Activated naive CD8-positive, alpha-beta T cell (primary cell): Measurements from ENCODE around the gene AGRN.
"Not testable (repeated sequence)": the region's sequence is repeated elsewhere in the genome, so short reads cannot be mapped to it uniquely, and the experiment has no call there.

Source experiments
- H3K27ac Mint-ChIP-seq: one replicate; pipeline ENCODE4 v1.8.0; 2021; ENCODE audit warnings: mixed read lengths
- H3K27me3 Mint-ChIP-seq: one replicate; pipeline ENCODE4 v1.8.0; 2021; ENCODE audit warnings: mixed read lengths
- H3K36me3 Mint-ChIP-seq: one replicate; pipeline ENCODE4 v1.8.0; 2021; ENCODE audit warnings: mixed read lengths
- H3K4me1 Mint-ChIP-seq: one replicate; pipeline ENCODE4 v1.8.0; 2021; ENCODE audit warnings: low read depth, mixed read lengths
- H3K4me3 Mint-ChIP-seq: one replicate; pipeline ENCODE4 v1.8.0; 2021; ENCODE audit warnings: mild to moderate bottlenecking, mixed read lengths
- H3K9me3 Mint-ChIP-seq: one replicate; pipeline ENCODE4 v1.8.0; 2021; ENCODE audit warnings: low read depth, mixed read lengths

Gene AGRN

GRCh38 chr1:1019122-1019999 lies 559 bp upstream of the AGRN start:
- peak overlapping the region; percentile 73 for H3K4me3 Mint-ChIP-seq
- H3K36me3 Mint-ChIP-seq = peaks cover 2% of the 10 kb centered on the region
- H3K27me3 Mint-ChIP-seq = no peaks in the 10 kb centered on the region
- no peak overlapping the region for H3K27ac Mint-ChIP-seq
- peaks cover 19% of the 10 kb centered on the region for H3K4me1 Mint-ChIP-seq
- no peaks in the 10 kb centered on the region for H3K9me3 Mint-ChIP-seq

GRCh38 chr1:1020415-1021009 lies 592 bp downstream of the AGRN start:
- peaks cover 2% of the 10 kb centered on the region for H3K36me3 Mint-ChIP-seq
- no peaks in the 10 kb centered on the region for H3K9me3 Mint-ChIP-seq
- H3K4me3 Mint-ChIP-seq = no peak overlapping the region
- peaks cover 13% of the 10 kb centered on the region for H3K4me1 Mint-ChIP-seq
- H3K27me3 Mint-ChIP-seq = no peaks in the 10 kb centered on the region
- no peak overlapping the region for H3K27ac Mint-ChIP-seq

DNA sequence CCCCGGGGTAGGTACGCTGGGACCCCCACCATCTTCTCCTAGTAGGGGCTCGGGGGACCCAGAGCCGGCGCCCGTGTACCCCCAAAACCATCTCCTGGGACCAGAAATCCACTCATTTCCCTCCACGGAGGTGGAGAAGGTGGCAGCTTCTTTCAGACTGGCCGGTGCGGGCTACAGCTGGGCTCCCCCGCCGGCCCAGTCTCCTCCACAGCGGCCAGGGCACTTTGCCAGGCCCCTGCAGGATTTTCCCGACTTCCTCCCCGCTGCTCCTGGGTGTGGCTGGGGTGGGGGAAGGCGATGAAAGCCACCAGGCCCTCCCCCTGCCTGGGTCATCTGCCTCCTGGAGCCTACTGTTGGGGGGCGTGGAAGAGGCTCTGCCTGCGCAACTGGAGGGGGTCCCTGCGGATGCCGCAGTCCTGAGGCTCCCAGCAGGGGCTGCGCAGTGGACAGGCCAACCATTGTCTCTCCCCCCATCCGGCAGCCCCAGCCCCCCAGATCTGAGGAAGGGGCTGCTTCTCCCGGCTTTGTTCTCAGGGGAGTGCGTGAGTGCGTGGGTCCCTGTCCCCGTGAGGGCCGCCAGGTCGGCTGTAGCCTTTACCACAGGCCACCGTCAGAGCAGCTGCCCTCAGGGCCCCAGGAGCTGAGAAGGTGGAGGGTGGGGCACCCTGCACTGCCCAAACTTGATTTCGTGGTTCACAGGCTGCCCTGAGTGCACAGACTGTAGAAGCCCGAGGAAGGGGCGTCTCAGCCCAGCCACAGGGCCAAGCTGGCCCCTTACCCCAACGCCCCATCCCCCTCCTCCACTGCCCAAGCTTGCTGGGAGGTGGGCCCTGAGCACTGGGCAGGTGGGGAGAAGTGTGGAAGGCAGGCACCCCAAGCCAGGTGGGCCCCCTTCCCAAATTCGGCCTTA lies 1.3 kb downstream of the AGRN start:
- H3K36me3 Mint-ChIP-seq = peaks cover 2% of the 10 kb centered on the region
- no peaks in the 10 kb centered on the region for H3K9me3 Mint-ChIP-seq
- H3K27ac Mint-ChIP-seq = no peak overlapping the region
- no peaks in the 10 kb centered on the region for H3K27me3 Mint-ChIP-seq
- peaks cover 13% of the 10 kb centered on the region for H3K4me1 Mint-ChIP-seq
- H3K4me3 Mint-ChIP-seq = no peak overlapping the region

DNA sequence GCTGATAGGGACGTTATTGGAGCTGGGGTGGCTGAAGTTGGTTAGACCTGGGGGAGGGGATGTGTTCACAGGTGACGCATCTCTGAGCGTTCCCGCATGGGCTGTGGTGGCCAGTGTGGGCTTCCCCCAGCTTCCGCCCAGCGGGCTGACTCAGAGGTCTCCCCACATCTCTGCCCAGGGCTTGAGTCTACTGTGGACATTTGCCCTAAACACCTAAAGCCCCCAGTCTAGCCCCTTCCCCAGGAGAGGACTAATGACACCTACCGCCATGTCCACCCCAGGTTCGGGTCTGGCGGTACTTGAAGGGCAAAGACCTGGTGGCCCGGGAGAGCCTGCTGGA lies 2.0 kb downstream of the AGRN start:
- H3K27ac Mint-ChIP-seq = no peak overlapping the region

GRCh38 chr1:1022302-1023009 lies 2.5 kb downstream of the AGRN start:
- Mint-ChIP-seq H3K27ac (no peak overlapping the region), H3K4me3 (no peak overlapping the region), H3K27me3 (no peaks in the 10 kb centered on the region), H3K36me3 (no peaks in the 10 kb centered on the region), H3K4me1 (peaks cover 9% of the 10 kb centered on the region), H3K9me3 (no peaks in the 10 kb centered on the region)

More for the DNA sequence above, 2.0 kb downstream of the AGRN start:
- H3K27me3 Mint-ChIP-seq = no peaks in the 10 kb centered on the region
- H3K4me1 Mint-ChIP-seq = peaks cover 13% of the 10 kb centered on the region
- no peaks in the 10 kb centered on the region for H3K9me3 Mint-ChIP-seq
- peaks cover 2% of the 10 kb centered on the region for H3K36me3 Mint-ChIP-seq
- H3K4me3 Mint-ChIP-seq = no peak overlapping the region

GRCh38 chr1:1023700-1024099 lies 3.8 kb downstream of the AGRN start:
- Mint-ChIP-seq H3K4me1 (peaks cover 7% of the 10 kb centered on the region), H3K27ac (no peak overlapping the region), H3K36me3 (no peaks in the 10 kb centered on the region), H3K4me3 (no peak overlapping the region), H3K9me3 (no peaks in the 10 kb centered on the region), H3K27me3 (no peaks in the 10 kb centered on the region)

DNA sequence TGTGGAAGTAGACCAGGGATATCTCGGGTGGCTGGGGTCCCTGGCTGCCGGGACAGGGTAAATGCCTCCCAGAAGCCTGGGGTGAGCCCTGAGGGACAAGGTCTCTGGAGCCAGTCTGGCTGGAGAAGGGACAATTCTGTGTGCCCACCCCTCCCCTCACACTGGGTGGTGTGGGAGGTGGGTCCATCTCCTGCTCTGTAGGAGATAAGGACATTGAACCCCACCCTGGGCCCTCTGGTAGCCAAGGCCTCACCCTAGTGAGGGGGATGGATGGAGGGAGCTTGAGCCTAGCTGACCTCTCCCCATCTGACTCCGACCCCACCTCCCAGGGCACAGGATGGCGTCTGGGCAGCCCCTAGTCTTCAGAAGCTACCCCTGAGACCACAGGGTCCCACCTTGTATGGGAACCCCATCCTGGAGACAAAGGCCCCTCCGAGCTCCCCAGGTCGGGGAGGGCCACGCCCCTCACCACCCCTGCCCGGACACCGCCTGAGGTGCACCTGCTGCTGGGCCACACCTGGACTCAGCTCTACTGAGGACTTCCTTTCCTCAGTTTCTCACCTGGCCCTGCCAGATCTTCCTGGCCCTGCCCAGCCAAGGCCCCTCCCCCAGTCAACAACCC lies 4.3 kb downstream of the AGRN start:
- H3K36me3 Mint-ChIP-seq = no peaks in the 10 kb centered on the region
- peaks cover 5% of the 10 kb centered on the region for H3K4me1 Mint-ChIP-seq
- H3K4me3 Mint-ChIP-seq = no peak overlapping the region
- no peak overlapping the region for H3K27ac Mint-ChIP-seq
- no peaks in the 10 kb centered on the region for H3K27me3 Mint-ChIP-seq
- no peaks in the 10 kb centered on the region for H3K9me3 Mint-ChIP-seq

- Mint-ChIP-seq H3K9me3 (no peaks in the 10 kb centered on the region), H3K36me3 (no peaks in the 10 kb centered on the region), H3K4me3 (no peak overlapping the region), H3K4me1 (peaks cover 5% of the 10 kb centered on the region), H3K27ac (no peak overlapping the region), H3K27me3 (no peaks in the 10 kb centered on the region)
These were observed 5.1 kb downstream of the AGRN start for GRCh38 chr1:1024771-1025699.

DNA sequence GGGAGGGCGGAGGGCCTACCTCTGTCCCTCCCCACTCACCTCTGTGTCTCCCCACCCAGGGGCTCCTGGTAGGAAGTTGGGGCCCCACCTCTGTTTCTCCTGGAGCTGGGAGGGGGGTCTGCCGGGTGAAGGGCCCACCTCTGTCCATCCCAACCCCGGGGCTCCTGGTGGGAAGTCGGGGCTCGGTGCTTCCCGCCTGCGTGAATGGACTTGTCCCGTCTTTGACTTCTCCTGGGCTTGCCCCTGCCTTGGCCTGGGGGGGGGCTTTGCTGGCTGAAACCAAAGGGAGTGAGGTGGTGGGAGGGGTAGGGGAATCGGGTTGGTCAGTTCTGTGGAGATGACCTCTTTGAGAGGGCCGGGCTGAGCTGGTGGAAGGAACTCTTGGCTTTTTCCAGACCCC lies 5.8 kb downstream of the AGRN start:
- Mint-ChIP-seq H3K4me1 (peaks cover 5% of the 10 kb centered on the region), H3K9me3 (no peaks in the 10 kb centered on the region), H3K27ac (no peak overlapping the region), H3K36me3 (no peaks in the 10 kb centered on the region), H3K27me3 (no peaks in the 10 kb centered on the region), H3K4me3 (no peak overlapping the region)

DNA sequence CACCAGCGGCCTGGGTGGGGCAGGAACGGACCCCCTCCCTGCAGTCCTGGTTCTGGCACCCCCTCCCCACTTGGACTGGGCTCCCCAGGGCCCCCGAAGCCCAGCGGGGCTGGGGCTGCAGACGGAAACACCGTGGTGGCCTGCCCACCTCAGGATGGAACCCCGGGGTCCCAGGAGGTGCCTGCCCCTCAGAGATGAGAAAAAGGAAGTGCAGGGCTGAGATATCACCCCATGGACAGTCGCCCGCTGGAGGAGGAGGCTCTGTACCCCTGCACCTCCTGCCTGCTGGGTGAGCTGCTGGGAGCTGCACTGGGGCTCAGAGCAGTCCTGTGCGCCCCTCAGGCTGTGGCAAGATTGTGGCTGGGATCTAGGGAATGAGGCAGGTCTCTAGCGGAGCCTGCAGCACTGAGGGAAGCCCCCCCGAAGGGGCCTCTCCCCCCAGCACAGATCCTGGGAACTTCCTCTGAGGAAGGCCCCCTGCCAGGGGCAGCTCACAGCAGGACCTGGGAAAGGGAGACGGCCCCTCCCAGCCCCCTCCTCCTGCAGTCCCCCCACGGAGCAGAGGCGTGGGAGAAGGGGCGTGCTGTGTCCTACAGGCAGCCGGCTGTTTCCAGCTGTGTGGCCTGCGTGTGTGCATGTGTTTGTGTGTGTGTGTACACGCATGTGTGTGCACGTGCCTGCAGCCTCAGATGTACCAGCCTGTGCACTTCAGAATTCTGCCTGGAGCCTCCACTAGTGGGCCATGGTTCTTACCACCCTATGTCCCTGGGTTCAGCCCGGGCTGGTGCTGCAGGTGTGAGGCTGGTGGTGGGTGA lies 6.9 kb downstream of the AGRN start:
- Mint-ChIP-seq H3K27ac (no peak overlapping the region), H3K27me3 (no peaks in the 10 kb centered on the region), H3K9me3 (no peaks in the 10 kb centered on the region), H3K4me1 (peaks cover 5% of the 10 kb centered on the region), H3K4me3 (no peak overlapping the region), H3K36me3 (no peaks in the 10 kb centered on the region)

GRCh38 chr1:1027791-1028190 lies 7.9 kb downstream of the AGRN start:
- H3K4me1 Mint-ChIP-seq = peaks cover 6% of the 10 kb centered on the region
- no peaks in the 10 kb centered on the region for H3K36me3 Mint-ChIP-seq
- H3K4me3 Mint-ChIP-seq = no peak overlapping the region
- H3K9me3 Mint-ChIP-seq = no peaks in the 10 kb centered on the region
- no peaks in the 10 kb centered on the region for H3K27me3 Mint-ChIP-seq
- no peak overlapping the region for H3K27ac Mint-ChIP-seq

DNA sequence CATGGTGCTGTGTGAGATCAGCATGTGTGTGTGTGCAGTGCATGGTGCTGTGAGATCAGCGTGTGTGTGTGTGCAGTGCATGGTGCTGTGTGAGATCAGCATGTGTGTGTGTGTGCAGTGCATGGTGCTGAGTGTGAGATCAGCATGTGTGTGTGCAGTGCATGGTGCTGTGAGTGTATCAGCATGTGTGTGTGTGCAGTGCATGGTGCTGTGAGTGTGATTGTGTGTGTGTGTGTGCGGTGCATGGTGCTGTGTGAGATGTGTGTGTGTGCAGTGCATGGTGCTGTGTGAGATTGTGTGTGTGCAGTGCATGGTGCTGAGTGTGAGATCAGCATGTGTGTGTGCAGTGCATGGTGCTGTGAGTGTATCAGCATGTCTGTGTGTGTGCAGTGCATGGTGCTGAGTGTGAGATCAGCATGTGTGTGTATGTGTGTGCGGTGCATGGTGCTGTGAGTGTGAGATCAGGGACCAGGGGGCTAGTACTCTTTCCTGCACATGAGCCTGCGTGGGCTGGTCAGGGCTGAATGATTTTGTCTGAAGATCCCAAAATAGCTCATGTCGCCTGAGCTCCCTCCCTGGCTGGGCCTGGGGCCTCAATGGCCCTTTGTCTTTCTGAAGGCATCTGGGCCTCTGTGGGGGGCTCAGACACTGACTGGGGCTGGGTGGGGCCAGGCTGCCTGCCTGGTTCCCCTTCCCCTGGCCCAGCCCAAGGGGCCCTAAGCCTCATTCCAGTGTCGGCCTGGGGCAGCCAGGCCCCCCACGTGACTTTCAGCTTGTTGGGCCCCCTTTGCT lies 11.1 kb downstream of the AGRN start:
- not testable (repeated sequence) for H3K9me3 Mint-ChIP-seq, H3K27me3 Mint-ChIP-seq, H3K4me1 Mint-ChIP-seq, H3K36me3 Mint-ChIP-seq, H3K27ac Mint-ChIP-seq, H3K4me3 Mint-ChIP-seq
